DOHH2 (cell line): ENCODE results near the gene PLK2.

Source experiments
- CTCF ChIP-seq: fragments of 200-600 bp; sonication (generic); IDR thresholded peaks from one replicate; pipeline ENCODE4 v1.5.1; 2014; ENCODE audit warnings: antibody characterized with exemption, mild to moderate bottlenecking, low read depth, low read length; ENCODE audit not compliant: poor library complexity, severe bottlenecking
- EZH2phosphoT487 ChIP-seq: fragments of 200-600 bp; sonication (generic); IDR thresholded peaks from 2 replicates; pipeline ENCODE4 v1.6.1; 2017; ENCODE audit warnings: borderline replicate concordance, mild to moderate bottlenecking, antibody characterized with exemption, low read length, moderate library complexity, mixed read lengths

DNA sequence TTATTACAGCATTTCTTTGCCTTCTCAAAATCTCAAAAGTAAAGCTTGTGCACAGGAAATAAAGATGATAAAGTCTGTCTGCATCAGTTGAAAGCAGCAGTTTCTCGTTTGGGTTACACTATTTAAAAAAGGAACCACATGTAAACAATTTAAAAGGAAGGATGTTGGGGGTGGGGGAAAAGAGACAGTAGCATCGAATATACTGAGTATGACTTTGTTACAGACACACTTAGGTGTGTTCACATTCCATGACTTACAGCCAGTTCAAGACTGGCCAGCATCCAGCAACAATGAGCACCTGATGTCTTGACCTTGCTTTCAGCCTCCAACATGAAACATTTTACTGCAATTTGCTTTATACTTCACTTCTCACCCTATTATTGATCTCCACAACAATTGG is 40.1 kb upstream of the PLK2 start:
- TF ChIP-seq CTCF (no peak), EZH2phosphoT487 (no peak)
